ENCODE data around the gene DMRT3.

DMRT3 gene

DNA sequence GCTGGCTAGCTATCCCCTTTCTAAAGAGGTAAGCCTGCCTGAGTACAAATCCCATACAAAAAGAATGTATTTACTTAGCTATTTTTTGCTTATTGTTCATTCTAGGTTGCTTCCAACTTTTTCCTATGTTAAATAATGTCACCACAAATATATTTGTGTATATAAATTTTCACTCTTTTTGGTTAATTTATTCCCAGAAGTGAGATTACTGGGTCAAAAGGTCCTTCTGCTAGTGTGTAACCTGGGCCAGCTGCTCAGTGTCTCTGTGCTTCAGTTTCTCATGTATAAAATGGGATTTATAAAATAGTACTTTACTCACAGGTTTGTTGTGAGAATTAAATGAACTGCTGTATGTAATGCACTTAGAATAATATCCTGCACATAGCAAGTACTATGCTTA is 49.8 kb downstream of the DMRT3 start:
- Histone ChIP-seq H3K36me3 (ENCODE audit: control insufficient read depth in 2 of 2, insufficient read depth in 1 of 2, low read length in 2 of 2) (no peaks in the 10 kb centered on the region), H3K4me3 (ENCODE audit: low read depth, low read length) (no peak overlapping the region), H3K27ac (ENCODE audit: extremely low read depth, low read depth, low read length) (no peak overlapping the region), H3K9me3 (ENCODE audit: control insufficient read depth, insufficient read depth, low read depth, low read length) (no peaks in the 10 kb centered on the region), H3K4me1 (ENCODE audit: control insufficient read depth, insufficient read depth, low read length) (no peaks in the 10 kb centered on the region)
- TF ChIP-seq, protein P1, sequence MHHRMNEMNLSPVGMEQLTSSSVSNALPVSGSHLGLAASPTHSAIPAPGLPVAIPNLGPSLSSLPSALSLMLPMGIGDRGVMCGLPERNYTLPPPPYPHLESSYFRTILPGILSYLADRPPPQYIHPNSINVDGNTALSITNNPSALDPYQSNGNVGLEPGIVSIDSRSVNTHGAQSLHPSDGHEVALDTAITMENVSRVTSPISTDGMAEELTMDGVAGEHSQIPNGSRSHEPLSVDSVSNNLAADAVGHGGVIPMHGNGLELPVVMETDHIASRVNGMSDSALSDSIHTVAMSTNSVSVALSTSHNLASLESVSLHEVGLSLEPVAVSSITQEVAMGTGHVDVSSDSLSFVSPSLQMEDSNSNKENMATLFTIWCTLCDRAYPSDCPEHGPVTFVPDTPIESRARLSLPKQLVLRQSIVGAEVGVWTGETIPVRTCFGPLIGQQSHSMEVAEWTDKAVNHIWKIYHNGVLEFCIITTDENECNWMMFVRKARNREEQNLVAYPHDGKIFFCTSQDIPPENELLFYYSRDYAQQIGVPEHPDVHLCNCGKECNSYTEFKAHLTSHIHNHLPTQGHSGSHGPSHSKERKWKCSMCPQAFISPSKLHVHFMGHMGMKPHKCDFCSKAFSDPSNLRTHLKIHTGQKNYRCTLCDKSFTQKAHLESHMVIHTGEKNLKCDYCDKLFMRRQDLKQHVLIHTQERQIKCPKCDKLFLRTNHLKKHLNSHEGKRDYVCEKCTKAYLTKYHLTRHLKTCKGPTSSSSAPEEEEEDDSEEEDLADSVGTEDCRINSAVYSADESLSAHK (tag by site-specific recombination; IDR thresholded peaks at IDR 0.05): no peak
- TF ChIP-seq ZEB2 (tag by site-specific recombination; IDR thresholded peaks at IDR 0.05): no peak
- no peak for TF ChIP-seq ZNF37A (tag by site-specific recombination; IDR thresholded peaks at IDR 0.05)
- no peak for TF ChIP-seq MYNN (tag by site-specific recombination; IDR thresholded peaks at IDR 0.05; ENCODE audit: borderline replicate concordance)
- TF ChIP-seq ZNF664 (tag by site-specific recombination; IDR thresholded peaks at IDR 0.05): no peak
- no peak for TF ChIP-seq YY1 (tag by site-specific recombination; IDR thresholded peaks at IDR 0.05)
- no peak for TF ChIP-seq ZNF112 (tag by site-specific recombination; IDR thresholded peaks at IDR 0.05)
- no peak for TF ChIP-seq ZBTB21 (tag by site-specific recombination; IDR thresholded peaks at IDR 0.05)
- TF ChIP-seq ZNF24 (tag by site-specific recombination; IDR thresholded peaks at IDR 0.05): no peak
- no peak for TF ChIP-seq ZNF169 (tag by site-specific recombination; IDR thresholded peaks at IDR 0.05)
- TF ChIP-seq ZFP37 (tag by site-specific recombination; IDR thresholded peaks at IDR 0.05): no peak
- ChIA-PET CTCF (interaction anchor here (3.3 kb wide), 1 partner anchor 16 kb away, joined by 14 read pairs; no protein-coding TSS in a partner anchor), POLR2A (no interaction called here)

DNA sequence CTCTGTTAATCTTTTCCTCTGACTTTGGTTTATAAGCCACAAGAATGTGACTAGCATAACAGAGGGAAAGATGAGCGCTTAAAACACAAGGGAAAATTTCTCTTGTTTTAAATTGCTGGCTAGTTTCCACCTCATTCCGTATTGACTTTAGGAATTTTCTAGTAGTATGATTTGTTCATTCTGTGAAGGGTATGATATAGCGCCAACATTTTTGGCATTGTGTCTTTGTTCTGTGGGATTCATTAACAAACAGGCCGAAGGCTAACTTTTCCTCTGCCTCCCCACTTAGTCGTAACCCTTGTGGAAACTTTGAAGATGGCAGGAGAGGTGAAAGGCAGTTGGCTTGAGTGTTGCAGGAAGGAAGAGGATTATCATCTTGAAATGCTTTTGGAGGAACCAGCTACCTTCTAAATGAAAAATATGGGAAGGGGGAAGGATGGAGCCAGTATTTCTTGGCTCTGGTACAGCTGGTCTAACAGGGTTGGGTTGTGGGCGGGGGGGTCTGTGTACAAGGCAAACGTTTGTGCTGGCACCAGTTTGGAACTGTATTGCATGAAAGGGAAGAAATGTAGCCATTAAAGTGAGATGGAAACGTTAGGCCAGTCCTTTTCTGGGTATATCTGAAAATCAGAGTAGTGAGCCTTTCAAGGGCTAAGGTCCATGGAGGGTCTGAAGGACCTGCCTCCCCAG is 52.2 kb downstream of the DMRT3 start:
- ChIA-PET CTCF (interaction anchor here (0.5 to 3.3 kb wide), 3 partner anchors 16 to 1081 kb away, joined by 3 to 14 read pairs (median 3); no protein-coding TSS in a partner anchor), POLR2A (no interaction called here)
- H3K36me3 ChIP-seq (ENCODE audit: control insufficient read depth in 2 of 2, insufficient read depth in 1 of 2, low read length in 2 of 2): no peaks in the 10 kb centered on the region
- H3K27ac ChIP-seq (ENCODE audit: extremely low read depth, low read depth, low read length): no peak overlapping the region
- no peaks in the 10 kb centered on the region for H3K4me1 ChIP-seq (ENCODE audit: control insufficient read depth, insufficient read depth, low read length)
- no peak overlapping the region for H3K4me3 ChIP-seq (ENCODE audit: low read depth, low read length)
- H3K9me3 ChIP-seq (ENCODE audit: control insufficient read depth, insufficient read depth, low read depth, low read length): no peaks in the 10 kb centered on the region
- TF ChIP-seq ZNF132 (tag by site-specific recombination; IDR thresholded peaks at IDR 0.05; ENCODE audit: borderline replicate concordance) (no peak), ZNF660 (tag by site-specific recombination; IDR thresholded peaks at IDR 0.05) (no peak), YY1 (tag by site-specific recombination; IDR thresholded peaks at IDR 0.05) (no peak), GLIS1 (tag by site-specific recombination; IDR thresholded peaks at IDR 0.05) (no peak), SCRT2 (tag by site-specific recombination; IDR thresholded peaks at IDR 0.05) (no peak), ZNF501 (tag by site-specific recombination; IDR thresholded peaks at IDR 0.05) (no peak)
- TF ChIP-seq, protein P2, sequence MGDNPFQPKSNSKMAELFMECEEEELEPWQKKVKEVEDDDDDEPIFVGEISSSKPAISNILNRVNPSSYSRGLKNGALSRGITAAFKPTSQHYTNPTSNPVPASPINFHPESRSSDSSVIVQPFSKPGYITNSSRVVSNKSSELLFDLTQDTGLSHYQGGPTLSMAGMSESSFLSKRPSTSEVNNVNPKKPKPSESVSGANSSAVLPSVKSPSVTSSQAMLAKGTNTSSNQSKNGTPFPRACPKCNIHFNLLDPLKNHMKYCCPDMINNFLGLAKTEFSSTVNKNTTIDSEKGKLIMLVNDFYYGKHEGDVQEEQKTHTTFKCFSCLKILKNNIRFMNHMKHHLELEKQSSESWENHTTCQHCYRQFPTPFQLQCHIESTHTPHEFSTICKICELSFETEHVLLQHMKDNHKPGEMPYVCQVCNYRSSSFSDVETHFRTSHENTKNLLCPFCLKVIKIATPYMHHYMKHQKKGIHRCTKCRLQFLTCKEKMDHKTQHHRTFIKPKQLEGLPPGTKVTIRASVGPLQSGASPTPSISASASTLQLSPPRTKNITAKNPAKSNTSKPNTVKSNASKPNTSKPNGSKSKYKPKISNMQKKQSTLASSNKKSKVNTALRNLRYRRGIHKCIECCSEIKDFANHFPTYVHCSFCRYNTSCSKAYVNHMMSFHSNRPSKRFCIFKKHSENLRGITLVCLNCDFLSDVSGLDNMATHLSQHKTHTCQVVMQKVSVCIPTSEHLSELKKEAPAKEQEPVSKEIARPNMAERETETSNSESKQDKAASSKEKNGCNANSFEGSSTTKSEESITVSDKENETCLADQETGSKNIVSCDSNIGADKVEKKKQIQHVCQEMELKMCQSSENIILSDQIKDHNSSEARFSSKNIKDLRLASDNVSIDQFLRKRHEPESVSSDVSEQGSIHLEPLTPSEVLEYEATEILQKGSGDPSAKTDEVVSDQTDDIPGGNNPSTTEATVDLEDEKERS (tag by site-specific recombination; IDR thresholded peaks at IDR 0.05): no peak
- TF ChIP-seq, protein P3, sequence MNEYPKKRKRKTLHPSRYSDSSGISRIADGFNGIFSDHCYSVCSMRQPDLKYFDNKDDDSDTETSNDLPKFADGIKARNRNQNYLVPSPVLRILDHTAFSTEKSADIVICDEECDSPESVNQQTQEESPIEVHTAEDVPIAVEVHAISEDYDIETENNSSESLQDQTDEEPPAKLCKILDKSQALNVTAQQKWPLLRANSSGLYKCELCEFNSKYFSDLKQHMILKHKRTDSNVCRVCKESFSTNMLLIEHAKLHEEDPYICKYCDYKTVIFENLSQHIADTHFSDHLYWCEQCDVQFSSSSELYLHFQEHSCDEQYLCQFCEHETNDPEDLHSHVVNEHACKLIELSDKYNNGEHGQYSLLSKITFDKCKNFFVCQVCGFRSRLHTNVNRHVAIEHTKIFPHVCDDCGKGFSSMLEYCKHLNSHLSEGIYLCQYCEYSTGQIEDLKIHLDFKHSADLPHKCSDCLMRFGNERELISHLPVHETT (tag by site-specific recombination; IDR thresholded peaks at IDR 0.05): no peak
